Neutrophil (primary cell): Measurements from ENCODE around the gene KCNJ1.
A peak's percentile ranks its signal among the peaks of the same experiment; 100 is the strongest.

Source experiments
- H3K27ac ChIP-seq: fragments of 200-600 bp; sonication (generic); 2 replicates; pipeline ENCODE4 v1.5.1; 2016; ENCODE audit warnings: mild to moderate bottlenecking, moderate library complexity
- H3K27me3 ChIP-seq: fragments of 200-600 bp; sonication (generic); 2 replicates; pipeline ENCODE4 v1.6.0; 2016; ENCODE audit warnings: mild to moderate bottlenecking
- H3K36me3 ChIP-seq: fragments of 200-600 bp; sonication (generic); 2 replicates; pipeline ENCODE4 v1.5.1; 2017
- H3K4me1 ChIP-seq, 2 experiments: fragments of 200-600 bp in 1 of 2; sonication (generic) in 1 of 2; 1 replicate in 1 of 2; 2 replicates in 1 of 2; pipeline versions ENCODE4 v1.5.1 to v1.6.1; 2013 to 2016; ENCODE audit warnings: low read depth in 1 of 2, low read length in 1 of 2, mild to moderate bottlenecking in 1 of 2, moderate library complexity in 1 of 2; ENCODE audit not compliant: control insufficient read depth in 1 of 2, insufficient read depth in 1 of 2
- H3K4me3 ChIP-seq, 2 experiments: fragments of 200-600 bp in 1 of 2; sonication (generic) in 1 of 2; 1 replicate in 1 of 2; 2 replicates in 1 of 2; pipeline ENCODE4 v1.5.1; 2013 to 2016; ENCODE audit warnings: low read depth in 1 of 2, low read length in 1 of 2, mild to moderate bottlenecking in 1 of 2, moderate library complexity in 1 of 2
- H3K9me3 ChIP-seq: fragments of 200-600 bp; sonication (generic); 2 replicates; pipeline ENCODE4 v1.5.1; 2016
- CTCF ChIP-seq: fragments of 200-600 bp; sonication (generic); IDR thresholded peaks from 2 replicates; pipeline ENCODE4 v1.5.1; 2016; ENCODE audit warnings: antibody characterized with exemption

Gene KCNJ1

GRCh38 chr11:128859563-128860441 is 7.3 kb downstream of the KCNJ1 start:
- Histone ChIP-seq H3K27ac (no peak overlapping the region), H3K4me3 (no peak overlapping the region), H3K9me3 (no peaks in the 10 kb centered on the region), H3K4me1 (no peaks in the 10 kb centered on the region), H3K27me3 (peaks cover 40% of the 10 kb centered on the region), H3K36me3 (no peaks in the 10 kb centered on the region)
- TF ChIP-seq CTCF = peak; percentile 80

- Histone ChIP-seq H3K4me3 (no peak overlapping the region), H3K9me3 (no peaks in the 10 kb centered on the region), H3K27me3 (peaks cover 43% of the 10 kb centered on the region), H3K36me3 (no peaks in the 10 kb centered on the region), H3K27ac (no peak overlapping the region), H3K4me1 (no peaks in the 10 kb centered on the region)
- no peak for TF ChIP-seq CTCF
Observed at GRCh38 chr11:128857341-128857740, 9.8 kb downstream of the KCNJ1 start.

- peaks cover 34% of the 10 kb centered on the region for H3K27me3 ChIP-seq
- H3K4me1 ChIP-seq = no peaks in the 10 kb centered on the region
- no peaks in the 10 kb centered on the region for H3K9me3 ChIP-seq
- no peak overlapping the region for H3K4me3 ChIP-seq
- H3K36me3 ChIP-seq = no peaks in the 10 kb centered on the region
- no peak for TF ChIP-seq CTCF
- H3K27ac ChIP-seq = no peak overlapping the region
Observed at GRCh38 chr11:128856241-128856640, 10.9 kb downstream of the KCNJ1 start.

GRCh38 chr11:128854841-128855240 is 12.3 kb downstream of the KCNJ1 start:
- no peak for TF ChIP-seq CTCF
- Histone ChIP-seq H3K9me3 (no peaks in the 10 kb centered on the region), H3K27me3 (peaks cover 20% of the 10 kb centered on the region), H3K4me3 (no peak overlapping the region), H3K4me1 (no peaks in the 10 kb centered on the region), H3K27ac (no peak overlapping the region), H3K36me3 (no peaks in the 10 kb centered on the region)

- no peaks in the 10 kb centered on the region for H3K36me3 ChIP-seq
- no peak overlapping the region for H3K27ac ChIP-seq
- no peaks in the 10 kb centered on the region for H3K4me1 ChIP-seq
- no peaks in the 10 kb centered on the region for H3K9me3 ChIP-seq
- H3K27me3 ChIP-seq = peaks cover 12% of the 10 kb centered on the region
- TF ChIP-seq CTCF = no peak
- H3K4me3 ChIP-seq = no peak overlapping the region
Observed at GRCh38 chr11:128853559-128853958, 13.5 kb downstream of the KCNJ1 start.
